ENCODE data around the gene ZNHIT1. TPM values are rescaled to one million over a fixed set of nuclear protein-coding genes. Genes with fewer than 3 reads are reported as not detected.

ZNHIT1 gene
- total RNA-seq, 1 donor from 2014 or later: 37.6 TPM

- ATAC-seq (ENCODE audit: low read depth): no peak
- CTCF ChIA-PET: no interaction called here
- no peak for DNase-seq
- Mint-ChIP-seq H3K4me1 (no peaks in the 10 kb centered on the region), H3K36me3 (ENCODE audit: low read depth) (no peaks in the 10 kb centered on the region), H3K27me3 (peaks cover 8% of the 10 kb centered on the region), H3K4me3 (no peak overlapping the region), H3K9me3 (no peaks in the 10 kb centered on the region), H3K27ac (no peak overlapping the region)
- intact Hi-C loops (cut with micrococcal nuclease): no loop called here
- TF ChIP-seq, protein P1, sequence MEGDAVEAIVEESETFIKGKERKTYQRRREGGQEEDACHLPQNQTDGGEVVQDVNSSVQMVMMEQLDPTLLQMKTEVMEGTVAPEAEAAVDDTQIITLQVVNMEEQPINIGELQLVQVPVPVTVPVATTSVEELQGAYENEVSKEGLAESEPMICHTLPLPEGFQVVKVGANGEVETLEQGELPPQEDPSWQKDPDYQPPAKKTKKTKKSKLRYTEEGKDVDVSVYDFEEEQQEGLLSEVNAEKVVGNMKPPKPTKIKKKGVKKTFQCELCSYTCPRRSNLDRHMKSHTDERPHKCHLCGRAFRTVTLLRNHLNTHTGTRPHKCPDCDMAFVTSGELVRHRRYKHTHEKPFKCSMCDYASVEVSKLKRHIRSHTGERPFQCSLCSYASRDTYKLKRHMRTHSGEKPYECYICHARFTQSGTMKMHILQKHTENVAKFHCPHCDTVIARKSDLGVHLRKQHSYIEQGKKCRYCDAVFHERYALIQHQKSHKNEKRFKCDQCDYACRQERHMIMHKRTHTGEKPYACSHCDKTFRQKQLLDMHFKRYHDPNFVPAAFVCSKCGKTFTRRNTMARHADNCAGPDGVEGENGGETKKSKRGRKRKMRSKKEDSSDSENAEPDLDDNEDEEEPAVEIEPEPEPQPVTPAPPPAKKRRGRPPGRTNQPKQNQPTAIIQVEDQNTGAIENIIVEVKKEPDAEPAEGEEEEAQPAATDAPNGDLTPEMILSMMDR (IDR thresholded peaks at IDR 0.05): no peak
- POLR2A ChIA-PET: no interaction called here
Measured at GRCh38 chr7:101271021-101271420, 53.1 kb downstream of the ZNHIT1 start.

DNA sequence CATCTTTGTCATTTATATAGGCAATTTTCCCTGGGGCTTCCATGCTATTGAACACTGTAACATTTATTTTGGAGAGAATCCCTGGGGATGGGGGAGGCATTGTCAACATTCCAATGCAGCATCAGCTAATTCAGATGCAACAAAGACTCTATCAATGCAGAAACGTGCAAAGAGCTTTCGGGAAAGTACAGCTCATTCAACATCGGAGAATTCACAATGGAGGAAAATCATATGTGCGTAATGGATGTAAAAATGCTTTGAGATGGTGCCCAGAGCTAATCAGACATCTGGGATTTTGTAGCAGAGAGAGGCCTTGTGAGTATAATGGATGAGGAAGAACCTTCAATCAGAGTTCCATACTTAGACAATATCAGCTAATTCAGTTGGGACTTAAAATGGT, 55.2 kb downstream of the ZNHIT1 start:
- ATAC-seq (ENCODE audit: low read depth): no peak
- peaks cover 14% of the 10 kb centered on the region for H3K27me3 Mint-ChIP-seq
- TF ChIP-seq, protein P1 (IDR thresholded peaks at IDR 0.05): no peak
- intact Hi-C loops (cut with micrococcal nuclease): no loop called here
- H3K9me3 Mint-ChIP-seq: no peaks in the 10 kb centered on the region
- DNase-seq: no peak
- CTCF ChIA-PET: interaction anchor here (0.9 kb wide), 1 partner anchor 10 kb away, joined by 4 read pairs; no protein-coding TSS in a partner anchor
- no peaks in the 10 kb centered on the region for H3K4me1 Mint-ChIP-seq
- no peaks in the 10 kb centered on the region for H3K36me3 Mint-ChIP-seq (ENCODE audit: low read depth)
- H3K27ac Mint-ChIP-seq: no peak overlapping the region
- POLR2A ChIA-PET: interaction anchor here (0.6 kb wide), 1 partner anchor 13 kb away, joined by 10 read pairs; no protein-coding TSS in a partner anchor
- no peak overlapping the region for H3K4me3 Mint-ChIP-seq

Other genes starting within 250 kb of the ZNHIT1 start
- not detected in 2 replicates for gene MUC12, start 248.6 kb upstream of the ZNHIT1 start, total RNA-seq
- gene MUC17, start 198.1 kb upstream of the ZNHIT1 start, total RNA-seq: not detected in 2 replicates
- gene TRIM56, start 132.7 kb upstream of the ZNHIT1 start, total RNA-seq: 53.0 and 57.5 TPM in 2 replicates
- gene SERPINE1, start 91.1 kb upstream of the ZNHIT1 start, total RNA-seq: not detected in 2 replicates
- gene AP1S1, start 63.7 kb upstream of the ZNHIT1 start, total RNA-seq: 19.2 and 22.7 TPM in 2 replicates
- 0.07 and 0.11 TPM in 2 replicates for gene VGF, start 52.6 kb upstream of the ZNHIT1 start, total RNA-seq
- not detected in 2 replicates for gene NAT16, start 37.9 kb upstream of the ZNHIT1 start, total RNA-seq
- not detected in 2 replicates for gene MOGAT3, start 17.1 kb upstream of the ZNHIT1 start, total RNA-seq
- gene PLOD3, start 584 bp upstream of the ZNHIT1 start, total RNA-seq: 29.8 and 40.0 TPM in 2 replicates
- gene CLDN15, start 19.6 kb downstream of the ZNHIT1 start, total RNA-seq: 16.6 and 21.0 TPM in 2 replicates
- gene FIS1, start 26.9 kb downstream of the ZNHIT1 start, total RNA-seq: 113 and 117 TPM in 2 replicates
- gene IFT22, start 103.6 kb downstream of the ZNHIT1 start, total RNA-seq: 9.8 and 10.7 TPM in 2 replicates
- not detected in 2 replicates for gene COL26A1, start 144.7 kb downstream of the ZNHIT1 start, total RNA-seq